ENCODE data around the gene RALB. TPM values are rescaled to one million over a fixed set of nuclear protein-coding genes. Genes with fewer than 3 reads are reported as not detected.

The RALB gene, protein sequence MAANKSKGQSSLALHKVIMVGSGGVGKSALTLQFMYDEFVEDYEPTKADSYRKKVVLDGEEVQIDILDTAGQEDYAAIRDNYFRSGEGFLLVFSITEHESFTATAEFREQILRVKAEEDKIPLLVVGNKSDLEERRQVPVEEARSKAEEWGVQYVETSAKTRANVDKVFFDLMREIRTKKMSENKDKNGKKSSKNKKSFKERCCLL
- total RNA-seq (10 to 100 TPM; 60.4 to 65.4 TPM), polyA plus RNA-seq (ENCODE audit: insufficient read length in 2 of 2) (10 to 100 TPM; 55.0 to 62.0 TPM)
- long read RNA-seq, donor 1, transcript RALB-203 (5 exons, 1,252 nt), result minor isoform, 10 of 32 reads
- long read RNA-seq, donor 1, transcript RALB-201 (5 exons, 2,344 nt), result major isoform, 16 of 32 reads
- long read RNA-seq, donor 1, partial matches to known transcripts, result 5 of 32 reads
- long read RNA-seq, donor 1, other reads (novel, unspliced or antisense), result 0 of 32 reads
- long read RNA-seq, donor 2, transcript RALB-201 (5 exons, 2,344 nt), result major isoform, 9 of 11 reads
- long read RNA-seq, donor 2, partial matches to known transcripts, result 0 of 11 reads
- long read RNA-seq, donor 2, other reads (novel, unspliced or antisense), result 0 of 11 reads
- long read RNA-seq, donor 3, transcript RALB-201 (5 exons, 2,344 nt), result major isoform, 7 of 9 reads
- long read RNA-seq, donor 3, partial matches to known transcripts, result 0 of 9 reads
- long read RNA-seq, donor 3, other reads (novel, unspliced or antisense), result 0 of 9 reads
- long read RNA-seq, donor 4, transcript RALB-203 (5 exons, 1,252 nt), result minor isoform, 14 of 105 reads
- long read RNA-seq, donor 4, transcript RALB-201 (5 exons, 2,344 nt), result major isoform, 21 of 105 reads
- long read RNA-seq, donor 4, partial matches to known transcripts, result 69 of 105 reads
- long read RNA-seq, donor 4, other reads (novel, unspliced or antisense), result 0 of 105 reads

DNA sequence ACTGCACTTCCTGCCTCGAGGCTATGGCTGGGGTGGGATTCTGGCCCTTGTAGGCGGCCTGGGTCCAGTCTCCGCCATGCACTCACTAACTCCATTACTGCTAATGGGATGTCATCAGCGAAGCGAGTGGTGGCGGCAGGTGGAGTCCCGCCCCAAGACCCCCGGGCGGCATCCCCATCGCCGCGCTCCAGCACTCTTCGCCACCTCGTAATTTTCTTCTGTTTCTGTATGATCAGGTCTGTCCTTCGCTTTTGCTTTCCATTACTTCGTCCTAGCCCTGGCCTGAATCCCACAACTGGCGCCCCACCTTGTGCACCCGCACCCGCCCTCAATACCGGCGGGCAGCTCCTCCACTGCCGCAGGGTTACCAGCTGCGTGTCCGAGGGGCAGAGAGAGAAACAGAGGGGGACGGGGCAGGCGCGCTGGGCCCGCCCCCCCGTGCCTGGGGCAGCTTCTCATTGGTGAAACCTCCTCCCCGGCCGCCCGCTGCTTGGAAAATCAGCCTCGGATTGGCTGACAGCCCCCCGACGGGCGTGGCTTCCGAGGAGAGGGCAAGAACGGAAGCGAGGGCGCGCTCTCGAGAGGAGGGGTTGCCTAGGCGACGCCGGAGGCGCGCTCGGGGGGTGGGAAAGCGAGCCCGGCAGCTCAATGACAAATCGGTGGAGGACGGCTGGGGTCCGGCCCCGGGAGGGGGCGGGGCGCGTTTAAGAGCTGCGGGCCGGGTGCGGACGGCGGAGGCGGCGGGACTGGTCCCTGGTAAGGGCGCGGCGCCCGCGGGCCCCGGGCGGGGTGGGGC lies at the start of gene RALB:
RALB (plus strand) TSS at position 628 of the 796 bp plus-strand sequence. CDS start 25,813 bp downstream, outside the sequence.
- Histone ChIP-seq H3K36me3 (ENCODE audit: control insufficient read depth, insufficient read depth, low read length) (no peaks in the 10 kb centered on the region), H3K4me3 (ENCODE audit: low read depth, low read length) (peak within 1 kb of the TSS; percentile 87), H3K9me3 (ENCODE audit: control insufficient read depth, insufficient read depth, low read length) (no peaks in the 10 kb centered on the region), H3K27me3 (ENCODE audit: control insufficient read depth, insufficient read depth, low read length) (peaks cover 4% of the 10 kb centered on the region), H3K27ac (ENCODE audit: low read depth, low read length) (peak within 1 kb of the TSS; percentile 86), H3K4me1 (ENCODE audit: control insufficient read depth, insufficient read depth, low read length) (peaks cover 17% of the 10 kb centered on the region)
- peak; percentile 97 to 100 (median 98) for DNase-seq (ENCODE audit: low read depth in 4 of 6, low spot score in 6 of 6)
- under 1% methylated on average over 71 of the region's 71 CpGs for WGBS (ENCODE audit: insufficient coverage)

- DNase-seq (ENCODE audit: low read depth in 4 of 6, low spot score in 6 of 6), result no peak
- WGBS (ENCODE audit: insufficient coverage), result 82% methylated on average over 7 of the region's 10 CpGs
- no peaks in the 10 kb centered on the region for H3K27me3 ChIP-seq (ENCODE audit: control insufficient read depth, insufficient read depth, low read length)
- no peaks in the 10 kb centered on the region for H3K9me3 ChIP-seq (ENCODE audit: control insufficient read depth, insufficient read depth, low read length)
- no peak overlapping the region for H3K27ac ChIP-seq (ENCODE audit: low read depth, low read length)
- no peak overlapping the region for H3K4me3 ChIP-seq (ENCODE audit: low read depth, low read length)
- peaks cover 3% of the 10 kb centered on the region for H3K36me3 ChIP-seq (ENCODE audit: control insufficient read depth, insufficient read depth, low read length)
- H3K4me1 ChIP-seq (ENCODE audit: control insufficient read depth, insufficient read depth, low read length), result no peaks in the 10 kb centered on the region
These were observed 49.2 kb upstream of the RALB start for GRCh38 chr2:120203251-120204021.

- peaks cover 3% of the 10 kb centered on the region for H3K36me3 ChIP-seq (ENCODE audit: control insufficient read depth, insufficient read depth, low read length)
- no peaks in the 10 kb centered on the region for H3K4me1 ChIP-seq (ENCODE audit: control insufficient read depth, insufficient read depth, low read length)
- H3K27me3 ChIP-seq (ENCODE audit: control insufficient read depth, insufficient read depth, low read length), result no peaks in the 10 kb centered on the region
- 77% methylated on average over 5 of the region's 5 CpGs for WGBS (ENCODE audit: insufficient coverage)
- H3K27ac ChIP-seq (ENCODE audit: low read depth, low read length), result no peak overlapping the region
- H3K4me3 ChIP-seq (ENCODE audit: low read depth, low read length), result no peak overlapping the region
- no peaks in the 10 kb centered on the region for H3K9me3 ChIP-seq (ENCODE audit: control insufficient read depth, insufficient read depth, low read length)
- DNase-seq (ENCODE audit: low read depth in 4 of 6, low spot score in 6 of 6), result no peak
These were observed 48.6 kb upstream of the RALB start for GRCh38 chr2:120204022-120204405.

DNA sequence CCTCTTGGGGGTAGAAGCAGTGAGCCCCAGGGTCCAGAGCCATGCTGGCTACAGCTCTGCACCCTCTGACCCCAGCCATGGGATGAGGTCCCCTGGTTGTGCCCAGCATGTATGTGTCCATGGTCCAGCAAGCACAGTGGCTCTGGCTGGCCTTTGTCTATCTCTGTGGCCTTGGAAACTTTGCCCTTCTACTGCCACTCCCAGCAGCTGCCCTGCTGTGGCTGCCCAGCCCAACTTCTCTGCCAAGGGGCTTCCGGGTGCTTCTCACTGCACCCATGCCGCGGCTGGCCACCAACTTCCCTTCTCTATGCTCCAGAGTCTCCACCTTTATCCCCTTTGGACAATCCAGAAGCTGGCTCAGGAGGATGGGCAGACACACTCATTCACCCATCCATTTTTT lies 48.2 kb upstream of the RALB start:
- no peaks in the 10 kb centered on the region for H3K4me1 ChIP-seq (ENCODE audit: control insufficient read depth, insufficient read depth, low read length)

DNA sequence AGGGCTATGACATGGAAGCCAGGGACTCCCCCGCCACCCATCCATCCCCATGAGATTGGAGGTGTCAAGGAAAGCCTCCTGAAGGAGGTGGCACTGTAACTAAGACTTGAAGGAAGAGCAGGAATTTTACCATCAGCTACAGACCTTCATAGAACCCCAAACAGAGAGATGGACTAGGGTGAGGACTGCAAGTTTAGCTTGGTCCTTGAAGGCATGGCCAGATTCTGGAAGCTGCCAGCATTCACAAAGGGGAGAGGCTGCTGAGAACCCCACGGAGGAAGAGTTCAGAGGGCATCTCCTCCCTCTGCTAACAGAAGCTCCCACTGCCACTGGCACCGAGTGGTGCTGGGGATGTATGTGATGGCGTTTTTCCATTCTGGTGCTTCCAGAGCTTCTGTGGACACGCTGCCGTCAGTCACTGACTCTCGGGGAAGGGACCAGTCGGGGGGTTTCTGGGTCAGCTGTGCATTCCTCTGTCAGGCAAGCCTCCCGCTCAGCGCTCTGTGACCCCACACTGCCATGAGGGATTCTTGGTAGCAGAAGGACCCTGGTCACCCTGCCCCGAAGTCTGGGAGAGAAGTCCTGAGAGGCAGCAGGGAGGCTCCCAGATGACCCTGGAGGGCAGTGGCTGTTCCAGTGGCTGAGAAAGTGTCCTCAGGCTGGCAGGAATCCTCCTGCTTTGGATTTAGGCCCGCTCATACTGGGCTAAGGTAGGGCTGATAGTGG lies 47.5 kb upstream of the RALB start:
- no peak overlapping the region for H3K27ac ChIP-seq (ENCODE audit: low read depth, low read length)
- no peak overlapping the region for H3K4me3 ChIP-seq (ENCODE audit: low read depth, low read length)
- peaks cover 4% of the 10 kb centered on the region for H3K4me1 ChIP-seq (ENCODE audit: control insufficient read depth, insufficient read depth, low read length)
- no peaks in the 10 kb centered on the region for H3K9me3 ChIP-seq (ENCODE audit: control insufficient read depth, insufficient read depth, low read length)
- 83% methylated on average over 9 of the region's 12 CpGs for WGBS (ENCODE audit: insufficient coverage)
- peaks cover 5% of the 10 kb centered on the region for H3K36me3 ChIP-seq (ENCODE audit: control insufficient read depth, insufficient read depth, low read length)
- no peak for DNase-seq (ENCODE audit: low read depth in 4 of 6, low spot score in 6 of 6)
- no peaks in the 10 kb centered on the region for H3K27me3 ChIP-seq (ENCODE audit: control insufficient read depth, insufficient read depth, low read length)

More for the DNA sequence above, 48.2 kb upstream of the RALB start:
- Histone ChIP-seq H3K27me3 (ENCODE audit: control insufficient read depth, insufficient read depth, low read length) (no peaks in the 10 kb centered on the region), H3K27ac (ENCODE audit: low read depth, low read length) (no peak overlapping the region), H3K9me3 (ENCODE audit: control insufficient read depth, insufficient read depth, low read length) (no peaks in the 10 kb centered on the region), H3K4me3 (ENCODE audit: low read depth, low read length) (no peak overlapping the region), H3K36me3 (ENCODE audit: control insufficient read depth, insufficient read depth, low read length) (peaks cover 3% of the 10 kb centered on the region)
- 82% methylated on average over 3 of the region's 3 CpGs for WGBS (ENCODE audit: insufficient coverage)
- DNase-seq (ENCODE audit: low read depth in 4 of 6, low spot score in 6 of 6), result no peak

DNA sequence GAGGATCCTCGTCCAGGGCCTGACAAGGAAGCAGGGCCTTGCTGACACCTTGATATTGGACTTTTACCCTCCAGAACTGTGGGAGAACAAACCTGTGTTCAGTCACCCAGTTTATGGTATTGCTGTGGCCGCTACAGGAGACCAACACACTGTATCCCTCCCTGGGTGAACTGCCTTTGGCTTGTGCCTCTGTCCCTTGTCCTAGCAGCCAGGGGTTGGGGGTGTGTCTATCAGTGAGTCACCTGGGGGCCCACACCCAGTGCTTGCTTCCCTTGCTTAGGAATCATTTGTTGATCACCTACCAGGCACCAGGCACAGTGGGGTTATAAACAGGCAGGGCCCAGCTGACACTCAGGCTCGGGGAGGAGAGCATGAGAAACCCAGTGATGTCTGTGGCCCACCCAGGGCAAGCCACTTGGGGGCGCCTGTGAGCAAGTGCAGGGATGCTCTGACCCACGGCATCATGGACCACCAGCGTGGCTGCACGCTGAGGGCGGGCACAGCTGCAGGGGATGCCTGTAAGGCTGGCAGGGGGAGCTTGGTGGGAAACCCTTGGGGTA lies 46.5 kb upstream of the RALB start:
- no peak overlapping the region for H3K27ac ChIP-seq (ENCODE audit: low read depth, low read length)
- WGBS (ENCODE audit: insufficient coverage), result 50% methylated on average over 7 of the region's 8 CpGs
- DNase-seq (ENCODE audit: low read depth in 4 of 6, low spot score in 6 of 6), result no peak

DNA sequence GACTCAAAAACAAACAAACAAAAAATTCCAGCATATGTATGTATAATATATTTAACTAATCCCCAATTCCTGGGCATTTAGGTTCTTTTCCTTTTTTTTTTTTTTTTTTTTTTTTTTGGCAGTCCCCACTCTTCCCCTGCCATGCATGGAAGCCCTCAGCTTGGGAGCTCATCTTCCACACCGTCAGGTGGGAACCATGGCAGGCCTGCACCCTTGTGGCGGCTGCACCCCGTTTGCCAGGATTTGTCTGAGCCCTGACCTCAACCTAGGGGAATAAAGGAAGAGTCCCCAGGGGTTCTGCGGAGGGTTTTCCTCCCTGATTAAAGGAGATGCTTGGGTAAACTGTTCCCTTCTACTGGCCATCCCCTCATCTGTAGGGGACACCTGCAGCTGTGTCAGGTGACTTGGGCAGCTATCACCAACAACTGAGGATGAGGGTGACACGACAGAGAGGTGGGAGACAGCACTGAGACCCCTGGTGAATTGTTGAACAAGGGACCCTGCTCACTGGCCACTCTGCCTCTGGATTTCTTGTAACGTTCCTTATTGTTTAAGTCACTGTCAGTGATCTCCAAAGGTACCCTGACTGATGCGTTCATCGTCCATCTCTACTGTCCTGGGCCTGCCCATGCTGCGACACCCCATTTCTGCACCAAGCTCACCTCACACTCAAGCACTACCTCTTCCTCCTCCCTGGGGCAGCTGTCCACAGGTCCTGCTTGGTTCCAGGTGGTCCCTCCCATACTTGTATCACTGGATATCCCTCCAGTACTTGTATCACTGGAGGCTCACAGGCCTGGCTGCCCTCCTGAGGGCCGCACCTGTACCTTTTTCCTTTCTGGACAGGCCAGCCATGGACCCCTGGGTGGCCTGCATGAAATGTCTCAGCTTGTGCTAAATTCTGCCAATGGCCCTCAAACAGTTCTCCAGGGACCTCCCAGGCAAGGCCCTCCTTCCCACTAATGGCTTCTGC lies 44.0 kb upstream of the RALB start:
- DNase-seq (ENCODE audit: low read depth in 4 of 6, low spot score in 6 of 6), result no peak
- no peak overlapping the region for H3K4me3 ChIP-seq (ENCODE audit: low read depth, low read length)
- H3K9me3 ChIP-seq (ENCODE audit: control insufficient read depth, insufficient read depth, low read length), result no peaks in the 10 kb centered on the region

More for the DNA sequence above, 46.5 kb upstream of the RALB start:
- Histone ChIP-seq H3K36me3 (ENCODE audit: control insufficient read depth, insufficient read depth, low read length) (peaks cover 6% of the 10 kb centered on the region), H3K27me3 (ENCODE audit: control insufficient read depth, insufficient read depth, low read length) (no peaks in the 10 kb centered on the region), H3K9me3 (ENCODE audit: control insufficient read depth, insufficient read depth, low read length) (no peaks in the 10 kb centered on the region), H3K4me1 (ENCODE audit: control insufficient read depth, insufficient read depth, low read length) (peaks cover 8% of the 10 kb centered on the region), H3K4me3 (ENCODE audit: low read depth, low read length) (no peak overlapping the region)

More for the DNA sequence above, 44.0 kb upstream of the RALB start:
- peaks cover 8% of the 10 kb centered on the region for H3K4me1 ChIP-seq (ENCODE audit: control insufficient read depth, insufficient read depth, low read length)
- H3K27me3 ChIP-seq (ENCODE audit: control insufficient read depth, insufficient read depth, low read length), result no peaks in the 10 kb centered on the region
- H3K27ac ChIP-seq (ENCODE audit: low read depth, low read length), result no peak overlapping the region
- 97% methylated on average over 6 of the region's 10 CpGs for WGBS (ENCODE audit: insufficient coverage)
- H3K36me3 ChIP-seq (ENCODE audit: control insufficient read depth, insufficient read depth, low read length), result peaks cover 6% of the 10 kb centered on the region

Data from spinal cord (tissue), 10 donors.